GM12872 (cell line): ENCODE results near the gene DGKG.

Experiments
- CTCF ChIP-seq: IDR thresholded peaks from 3 replicates; pipeline ENCODE4 v1.5.1; 2011; ENCODE audit warnings: low read depth, mild to moderate bottlenecking, low read length, moderate library complexity; ENCODE audit not compliant: insufficient read depth

The DGKG gene

GRCh38 chr3:186167646-186168395 lies 194.2 kb downstream of the DGKG start:
- no peak for TF ChIP-seq CTCF

GRCh38 chr3:186166491-186167288 lies 195.3 kb downstream of the DGKG start:
- no peak for TF ChIP-seq CTCF

GRCh38 chr3:186166036-186166435 lies 196.0 kb downstream of the DGKG start:
- TF ChIP-seq CTCF: no peak

- TF ChIP-seq CTCF: no peak
These were observed 196.7 kb downstream of the DGKG start for GRCh38 chr3:186165331-186165730.

GRCh38 chr3:186164696-186165095 lies 197.3 kb downstream of the DGKG start:
- TF ChIP-seq CTCF: no peak

GRCh38 chr3:186162221-186162620 lies 199.8 kb downstream of the DGKG start:
- no peak for TF ChIP-seq CTCF

- no peak for TF ChIP-seq CTCF
These were observed 201.3 kb downstream of the DGKG start for GRCh38 chr3:186160691-186161243.
